NCI-H2196 (cell line): ENCODE results near the gene FAM209B.
"Not testable (repeated sequence)": the region's sequence is repeated elsewhere in the genome, so short reads cannot be mapped to it uniquely, and the experiment has no call there.

Experiments
- DNase-seq: peaks from one replicate; lab custom pipeline; 2025; ENCODE audit not compliant: unreplicated experiment; lab: John Stamatoyannopoulos, UW

The FAM209B gene

DNA sequence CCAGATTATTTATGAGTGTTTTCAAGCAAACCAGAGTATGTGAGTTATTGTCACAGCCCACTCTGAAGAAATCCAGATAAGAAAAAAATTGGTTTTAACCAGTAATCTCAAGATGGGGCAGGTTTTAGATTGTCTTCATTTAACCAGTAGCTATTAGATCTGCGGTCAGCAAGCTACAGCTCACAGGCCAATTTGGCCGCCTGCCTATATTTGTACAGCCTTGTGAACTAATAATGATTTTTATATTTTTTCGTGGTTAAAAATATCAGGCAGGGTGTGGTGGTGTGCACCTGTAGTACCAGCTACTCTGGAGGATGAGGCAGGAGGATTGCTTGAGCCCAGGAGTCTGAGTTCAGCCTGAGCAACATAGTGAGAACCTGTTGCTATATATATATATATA lies 5.0 kb downstream of the FAM209B start:
- peak; percentile 14 for DNase-seq

DNA sequence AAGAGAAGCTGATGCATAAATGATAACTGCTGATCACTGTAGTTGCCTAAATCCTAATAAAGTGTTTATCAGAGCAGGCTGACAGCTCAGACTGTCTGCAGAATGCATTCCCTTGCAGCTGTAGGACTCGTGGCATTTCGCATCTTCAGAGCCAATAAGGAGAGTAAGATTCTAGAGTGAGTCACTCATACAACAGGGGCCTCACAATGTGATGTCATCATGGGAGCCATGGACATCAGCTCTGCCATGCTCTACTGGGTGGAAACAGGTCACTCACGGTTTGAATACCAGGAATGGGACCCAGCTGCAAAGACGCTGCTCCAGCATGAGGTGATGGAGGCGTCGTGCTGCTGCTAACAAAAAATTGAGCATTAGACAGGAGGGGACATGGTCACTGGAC lies 7.4 kb downstream of the FAM209B start:
- DNase-seq: no peak

DNA sequence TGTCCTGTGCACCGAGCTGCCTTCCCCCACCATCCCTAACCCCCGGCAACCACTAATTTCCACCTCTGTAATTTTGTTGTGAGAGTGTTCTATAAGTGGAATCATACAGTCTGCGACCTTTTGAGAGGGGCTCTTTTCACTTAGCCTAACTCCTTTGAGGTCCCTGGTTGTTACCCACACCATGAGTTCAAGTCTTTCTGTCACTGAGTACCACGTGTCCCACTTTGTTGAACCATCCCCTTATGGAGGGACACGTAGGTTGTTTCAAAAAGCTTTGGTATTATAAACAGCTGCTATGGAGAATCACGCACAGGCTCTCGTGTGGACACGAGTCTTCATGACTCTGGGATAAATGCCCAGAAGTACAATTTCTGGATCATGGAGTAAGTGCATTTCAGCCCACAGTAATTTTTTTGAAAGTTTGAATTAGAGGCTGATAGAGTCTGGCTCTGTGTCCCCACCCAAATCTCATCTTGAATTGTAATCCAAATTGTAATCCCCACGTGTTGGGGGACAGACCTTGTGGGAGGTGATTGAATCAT lies 9.5 kb downstream of the FAM209B start:
- DNase-seq: no peak

DNA sequence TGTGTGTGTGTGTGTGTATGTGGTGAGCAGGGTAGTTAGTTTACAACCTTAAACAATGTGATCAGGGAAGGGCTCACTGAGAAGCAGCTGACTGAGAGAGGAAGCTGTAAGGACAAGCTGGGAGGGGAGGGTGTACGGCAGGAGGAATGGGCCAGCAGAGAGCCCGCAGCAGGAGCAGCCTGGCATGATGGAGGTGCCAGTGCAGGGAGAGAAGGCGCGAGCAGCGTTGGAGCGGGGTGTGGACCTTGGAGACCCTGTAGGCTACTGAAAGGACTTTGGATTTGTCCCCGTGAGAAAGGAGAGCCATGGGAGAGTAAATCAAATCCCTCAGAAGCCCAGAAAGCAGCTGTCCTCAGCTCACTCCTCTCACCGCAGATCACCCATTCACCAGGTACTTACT lies 18.5 kb downstream of the FAM209B start:
- DNase-seq: no peak

DNA sequence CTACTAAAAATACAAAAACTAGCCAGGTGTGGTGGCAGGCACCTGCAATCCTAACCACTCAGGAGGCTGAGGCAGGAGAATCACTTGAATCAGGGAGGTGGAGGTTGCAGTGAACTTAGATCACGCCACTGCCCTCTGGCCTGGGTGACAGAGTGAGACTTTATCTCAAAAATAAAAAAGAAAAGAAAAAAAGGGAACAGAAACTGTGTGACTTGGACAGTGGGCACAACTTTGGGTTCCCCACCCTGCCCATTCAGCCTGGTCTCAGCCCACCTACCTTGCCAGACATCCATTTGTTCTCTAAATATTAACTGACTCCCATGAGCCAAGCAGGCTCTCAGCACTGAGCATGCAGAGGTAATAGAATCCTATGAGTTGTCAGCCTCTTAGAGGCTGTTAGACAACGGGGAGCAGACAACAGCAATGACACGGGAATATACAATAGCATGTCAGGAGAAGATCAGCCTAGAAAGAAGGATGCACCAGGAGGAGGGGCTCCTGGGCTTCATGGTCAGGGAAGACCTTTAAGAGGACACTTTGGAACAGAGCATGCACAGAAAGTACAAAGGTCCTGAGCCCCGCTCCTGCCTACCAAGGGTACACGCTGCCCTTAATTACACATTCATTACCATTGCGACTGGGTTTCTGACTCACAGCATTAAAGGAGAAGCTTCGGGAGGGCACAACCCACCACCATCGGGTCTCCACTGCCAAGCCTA lies 20.0 kb downstream of the FAM209B start:
- DNase-seq: no peak

DNA sequence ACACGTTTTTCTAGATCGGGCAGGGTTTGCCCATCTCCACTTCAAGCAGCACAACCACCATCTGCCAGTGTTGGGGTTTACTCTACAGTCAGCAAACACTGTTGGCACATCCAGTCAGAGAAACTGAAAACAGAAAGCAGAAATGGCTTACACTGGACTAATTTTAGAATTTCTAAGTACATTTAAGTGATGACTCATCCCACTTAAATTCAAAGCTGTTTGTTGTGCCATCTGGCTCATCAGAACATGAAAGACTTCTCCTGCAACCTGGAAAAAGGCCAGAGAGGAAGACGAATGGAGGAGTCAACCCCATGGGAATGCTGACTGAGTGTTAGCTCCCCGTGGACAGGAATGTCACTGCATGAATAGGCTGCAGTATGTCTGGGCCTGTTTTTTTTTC lies 21.8 kb downstream of the FAM209B start:
- DNase-seq: peak; percentile 75

DNA sequence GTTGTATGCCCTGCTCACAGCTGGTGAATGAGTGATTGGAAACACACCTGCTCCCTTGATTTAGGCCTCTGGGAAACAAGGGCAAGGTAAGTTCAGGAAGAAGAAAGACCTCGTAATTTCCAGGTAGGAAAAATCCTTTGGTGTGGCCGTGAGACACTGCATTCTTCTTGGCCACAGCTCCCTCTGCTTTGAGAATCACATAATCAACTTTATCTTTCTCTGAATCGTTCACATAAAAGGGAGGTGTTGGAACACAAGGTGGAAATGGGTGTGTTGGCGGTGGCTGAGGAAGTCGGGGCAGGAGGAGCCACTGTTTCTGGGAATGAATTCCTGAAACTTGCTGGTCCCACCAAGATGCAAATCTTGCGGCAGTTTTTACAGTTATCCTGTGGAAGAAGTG lies 25.9 kb downstream of the FAM209B start:
- no peak for DNase-seq

DNA sequence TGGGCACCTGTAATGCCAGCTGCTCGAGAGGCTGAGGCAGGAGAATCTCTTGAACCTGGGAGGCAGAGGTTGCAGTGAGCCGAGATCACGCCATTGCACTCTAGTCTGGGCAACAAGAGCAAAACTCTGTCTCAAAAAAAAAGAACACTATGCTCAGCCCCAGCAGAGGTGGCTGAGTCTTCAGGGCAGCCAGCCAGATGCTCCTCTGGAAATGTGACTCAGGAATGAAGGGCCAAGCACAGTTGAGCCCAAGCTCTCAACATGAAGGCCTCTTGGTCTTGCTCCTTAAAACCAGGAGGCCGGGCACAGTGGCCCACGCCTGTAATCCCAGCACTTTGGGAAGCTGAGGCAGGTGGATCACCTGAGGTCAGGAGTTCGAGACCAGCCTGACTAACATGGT lies 31.5 kb downstream of the FAM209B start:
- DNase-seq: not testable (repeated sequence)

DNA sequence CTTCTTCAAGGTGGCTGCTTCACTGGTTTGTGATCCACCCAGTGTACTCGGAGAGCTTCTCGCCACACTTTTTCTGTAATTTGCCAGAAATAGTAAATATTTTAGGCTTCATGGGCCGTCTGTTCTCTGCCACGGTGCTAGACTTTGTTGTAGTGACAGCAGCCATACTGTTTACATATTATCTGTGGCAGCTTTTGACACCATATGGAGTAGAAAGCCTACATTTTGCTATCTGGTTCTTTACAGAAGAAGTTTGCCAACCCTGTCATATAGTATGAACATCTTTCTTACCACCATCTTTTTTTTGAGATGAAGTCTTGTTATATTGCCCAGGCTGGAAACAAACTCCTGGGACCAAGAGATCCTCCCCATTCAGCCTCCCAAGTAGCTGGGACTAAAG lies 32.5 kb downstream of the FAM209B start:
- no peak for DNase-seq

DNA sequence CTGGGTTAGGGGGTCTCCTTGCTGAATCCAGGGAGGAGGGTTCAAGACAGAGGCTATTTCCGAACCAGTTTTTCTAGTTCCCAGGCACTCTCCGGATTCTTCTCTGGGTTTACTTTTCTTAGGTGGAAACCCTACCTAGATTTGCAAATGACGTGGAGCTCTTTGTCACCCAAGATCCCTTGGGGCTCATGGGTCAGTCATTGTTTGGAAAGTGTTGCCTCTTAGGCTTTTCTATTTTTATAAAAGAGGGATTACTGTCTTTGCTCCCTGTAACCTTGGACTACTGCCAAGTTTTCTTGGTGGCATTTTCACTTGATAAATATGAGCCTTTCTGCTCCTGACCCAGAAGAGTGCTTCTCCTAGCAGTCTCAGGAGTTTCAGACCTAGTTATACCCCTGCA lies 33.6 kb downstream of the FAM209B start:
- DNase-seq: peak; percentile 27

DNA sequence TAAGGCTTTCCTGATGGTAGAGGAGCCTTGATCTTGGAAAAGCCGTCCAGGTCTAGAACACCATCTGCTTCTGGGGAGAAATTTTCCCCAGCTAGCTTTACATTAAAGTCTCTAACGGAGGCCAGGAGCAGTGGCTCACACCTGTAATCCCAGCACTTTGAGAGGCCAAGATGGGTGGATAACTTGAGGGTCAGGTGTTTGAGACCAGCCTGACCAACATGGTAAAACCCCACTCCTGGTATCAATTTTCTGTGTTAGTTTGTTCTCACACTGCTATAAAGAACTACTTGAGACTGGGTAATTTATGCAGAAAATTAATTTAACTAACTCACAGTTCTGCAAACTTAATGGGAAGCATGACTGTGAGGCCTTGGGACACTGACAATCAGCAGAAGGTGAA lies 37.8 kb downstream of the FAM209B start:
- no peak for DNase-seq

DNA sequence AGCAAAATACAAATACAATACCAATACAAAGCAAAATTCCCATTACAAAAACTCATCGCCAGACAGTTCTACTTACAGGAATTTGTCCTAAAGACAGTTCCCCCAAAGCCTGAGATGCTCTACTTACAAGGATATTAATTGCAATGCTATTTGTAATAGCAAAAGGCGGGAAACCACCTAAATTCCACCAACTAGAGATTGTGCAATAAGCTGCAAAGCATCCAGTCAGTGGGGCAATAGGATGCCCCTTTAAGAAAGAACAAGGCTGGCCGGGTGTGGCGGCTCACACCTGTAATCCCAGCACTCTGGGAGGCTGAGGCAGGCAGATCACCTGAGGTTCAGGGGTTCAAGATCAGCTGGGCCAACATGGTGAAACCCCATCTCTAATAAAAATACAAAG lies 39.1 kb downstream of the FAM209B start:
- DNase-seq: no peak

DNA sequence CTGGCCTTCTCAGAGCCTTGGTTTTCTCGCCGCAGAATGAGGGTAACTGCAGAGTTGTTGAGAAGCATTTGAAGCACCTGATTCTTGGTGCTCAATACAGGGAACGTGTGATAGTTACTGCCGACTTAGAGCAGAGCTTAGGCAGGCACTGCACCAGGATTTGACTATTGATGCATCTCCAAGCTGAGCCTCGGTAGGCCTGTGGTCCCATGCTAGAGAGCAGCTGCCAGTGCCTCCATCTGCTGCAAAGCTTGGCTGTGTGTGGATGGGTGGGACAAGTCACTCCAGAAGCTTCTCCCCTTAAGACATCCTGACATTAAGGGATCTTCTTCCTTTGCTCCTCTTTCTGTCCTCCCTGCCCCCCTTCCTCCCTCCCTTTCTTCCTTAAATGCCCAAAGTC lies 40.9 kb downstream of the FAM209B start:
- no peak for DNase-seq

DNA sequence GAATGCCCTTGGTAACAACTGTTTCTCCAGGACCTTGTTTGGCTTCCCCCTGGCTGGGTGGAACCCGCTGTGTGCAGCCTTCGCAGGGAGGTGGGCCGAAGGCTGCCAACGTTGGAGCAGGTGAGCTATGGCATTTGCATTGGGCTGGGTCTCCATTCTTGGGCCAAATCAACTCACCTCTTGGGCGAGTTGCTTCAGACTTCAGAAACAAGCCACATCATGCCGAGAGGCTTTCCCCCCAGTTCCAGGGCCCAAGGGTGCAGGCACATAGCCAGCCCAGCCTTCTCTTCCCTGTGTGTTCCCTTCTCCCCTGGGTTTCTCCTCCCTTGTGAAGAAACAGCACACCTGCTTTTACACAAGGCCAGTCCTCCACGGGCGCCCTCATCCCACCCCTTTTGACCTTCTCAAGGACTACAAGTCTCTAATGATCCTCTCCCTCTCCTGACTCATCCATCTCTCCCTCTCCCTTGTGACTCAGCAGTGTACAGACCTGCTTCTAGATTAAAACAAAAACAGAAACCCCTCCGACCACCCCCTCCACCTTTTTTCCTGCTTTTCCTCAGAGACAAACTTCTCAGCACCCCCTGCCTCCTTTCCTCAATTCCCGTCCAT lies 41.6 kb downstream of the FAM209B start:
- DNase-seq: no peak

DNA sequence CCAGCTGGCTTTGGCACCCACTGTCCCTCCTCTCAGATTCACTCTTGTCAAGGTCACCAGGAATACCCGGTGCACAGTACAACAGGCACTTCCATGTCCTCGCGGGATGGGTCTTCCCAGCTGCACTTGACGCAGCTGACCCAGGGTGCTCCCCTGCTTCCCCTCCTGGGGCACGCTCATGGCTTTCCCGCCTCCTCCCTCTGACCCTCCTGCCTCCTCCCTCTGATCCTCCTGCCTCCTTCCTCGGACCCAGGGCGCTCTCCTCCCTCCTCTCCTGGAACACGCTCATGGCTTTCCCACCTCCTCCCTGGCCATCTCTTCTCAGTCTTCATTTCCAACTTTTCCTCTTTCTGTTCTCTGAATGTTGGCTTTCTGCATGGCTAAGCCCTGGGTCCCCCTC lies 42.1 kb downstream of the FAM209B start:
- DNase-seq: no peak

DNA sequence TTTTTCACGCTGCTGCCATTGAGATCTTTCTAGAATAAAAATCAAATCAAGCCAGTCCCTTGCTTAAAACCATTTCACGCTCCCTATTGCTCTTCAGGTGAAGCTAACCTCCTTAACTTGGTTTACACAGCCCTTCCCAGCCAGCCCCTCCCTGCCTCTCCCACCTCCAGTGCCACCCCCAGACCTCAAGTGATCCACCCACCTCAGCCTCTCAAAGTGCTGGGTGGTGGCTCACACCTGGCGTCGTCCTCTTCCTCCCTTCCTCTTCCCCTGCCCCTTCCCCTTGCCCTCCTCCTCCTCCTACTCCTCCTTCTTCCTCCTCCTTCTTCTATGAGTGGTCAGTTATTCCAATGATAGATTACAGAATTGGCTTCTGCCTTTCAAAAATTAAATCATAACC lies 42.9 kb downstream of the FAM209B start:
- DNase-seq: no peak

DNA sequence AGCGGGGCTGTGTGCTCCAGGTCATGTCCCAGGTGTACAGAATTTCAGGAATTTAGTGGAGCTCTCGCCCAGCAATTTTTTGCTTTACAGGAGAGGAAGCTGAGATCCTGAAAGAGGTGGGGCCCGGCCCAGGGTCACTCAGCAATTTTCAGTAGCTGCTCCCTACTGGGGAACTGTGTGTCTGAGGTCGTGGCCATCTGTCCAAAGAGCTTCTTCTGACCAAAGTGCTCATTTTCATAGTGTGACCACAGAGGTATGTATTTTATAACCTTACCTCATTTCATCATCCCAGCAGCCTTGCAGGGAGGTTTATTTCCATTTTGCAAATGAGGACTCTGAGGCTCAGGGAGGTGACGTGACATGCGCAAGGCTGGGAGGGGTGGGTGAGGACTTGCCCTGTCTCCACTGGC lies 46.3 kb downstream of the FAM209B start:
- DNase-seq: no peak

DNA sequence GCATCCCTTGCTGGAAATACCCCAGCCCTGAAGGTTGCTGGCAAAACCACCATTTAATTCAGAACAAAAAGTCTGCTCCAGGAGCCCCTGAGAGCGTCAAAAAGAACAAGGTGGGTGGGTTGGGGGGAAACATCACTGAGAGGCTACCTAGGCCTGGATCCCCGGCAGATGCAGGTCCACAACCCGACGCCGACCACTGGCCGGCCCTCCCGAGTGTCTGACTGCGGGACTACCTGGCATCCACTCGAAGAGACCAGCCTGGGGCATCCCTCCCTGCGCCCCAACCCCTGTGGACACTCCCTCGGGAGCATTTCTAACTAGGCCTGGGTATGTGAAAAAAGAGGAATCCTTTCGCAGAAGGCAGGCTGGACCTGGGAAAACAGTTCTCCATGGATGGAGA lies 47.2 kb downstream of the FAM209B start:
- DNase-seq: no peak

DNA sequence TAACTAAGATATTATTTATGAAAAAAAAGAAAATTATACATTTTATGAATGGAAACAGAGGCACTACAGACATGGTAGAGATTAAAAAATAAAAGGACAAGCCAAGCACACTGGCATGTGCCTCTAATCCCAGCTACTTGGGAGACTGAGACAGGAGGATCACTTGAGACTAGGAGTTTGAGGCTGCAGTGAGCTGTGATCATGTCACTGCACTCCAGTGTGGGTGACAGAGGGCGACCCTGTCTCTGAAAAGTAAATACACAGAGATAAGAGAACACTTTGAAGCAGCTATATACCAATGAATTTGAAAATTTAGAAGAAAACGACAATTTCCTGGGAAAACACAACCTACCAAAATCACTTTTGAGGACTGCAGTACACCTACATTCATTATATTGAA lies 48.7 kb downstream of the FAM209B start:
- DNase-seq: no peak

DNA sequence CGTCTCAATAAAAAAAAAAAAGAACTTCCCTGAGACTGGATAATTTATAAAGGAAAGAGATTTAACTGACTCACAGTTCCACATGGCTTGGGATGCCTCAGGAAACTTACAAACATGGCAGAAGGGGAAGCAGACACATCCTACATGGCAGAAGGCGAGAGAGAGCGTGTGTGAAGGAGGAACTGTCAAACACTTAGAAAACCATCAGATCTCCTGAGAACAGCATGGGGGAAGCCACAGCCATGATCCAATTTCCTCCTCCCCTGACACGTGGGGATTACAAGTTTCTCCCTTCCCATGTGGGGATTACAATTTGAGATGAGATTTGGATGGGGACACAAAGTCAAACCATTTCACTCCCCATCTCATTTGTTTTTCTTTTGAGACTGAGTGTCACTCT lies 49.5 kb downstream of the FAM209B start:
- DNase-seq: no peak

DNA sequence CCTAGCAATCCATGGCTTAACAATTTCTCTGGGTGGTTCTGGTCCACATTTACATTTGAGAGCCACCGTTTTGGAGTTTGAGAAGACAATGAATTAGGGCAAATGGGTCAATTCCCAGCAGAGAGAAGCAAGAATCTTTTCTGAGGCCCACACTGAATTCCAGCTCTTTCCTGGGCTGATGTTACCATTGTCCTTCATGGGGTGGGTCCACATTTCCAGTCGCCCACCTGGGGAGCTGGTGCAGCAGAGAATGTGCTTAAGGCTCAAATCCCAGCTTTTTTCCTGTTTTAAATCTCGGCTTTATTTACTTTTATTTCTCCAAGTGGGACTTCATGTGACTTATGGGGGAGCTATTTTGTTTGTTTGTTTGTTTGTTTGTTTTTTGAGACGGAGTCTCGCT lies 51.9 kb downstream of the FAM209B start:
- no peak for DNase-seq
